GM12891 (cell line): ENCODE results near the gene VIPR1.
"Not testable (repeated sequence)": the region's sequence is repeated elsewhere in the genome, so short reads cannot be mapped to it uniquely, and the experiment has no call there.

Experiments
- POLR2A ChIP-seq: IDR thresholded peaks from 2 replicates; pipeline ENCODE4 v1.6.1; 2011; ENCODE audit warnings: low read depth, low read length, control low read depth
- POLR2AphosphoS5 ChIP-seq: IDR thresholded peaks from 2 replicates; pipeline ENCODE4 v1.6.1; 2011; ENCODE audit warnings: low read depth, low read length, control low read depth
- POU2F2 ChIP-seq: IDR thresholded peaks from 2 replicates; pipeline ENCODE4 v1.6.1; 2011; ENCODE audit warnings: low read depth, mild to moderate bottlenecking, control low read depth, low read length, moderate library complexity
- TAF1 ChIP-seq: IDR thresholded peaks from 2 replicates; pipeline ENCODE4 v1.6.1; 2011; ENCODE audit warnings: low read depth, low read length, control low read depth

DNA sequence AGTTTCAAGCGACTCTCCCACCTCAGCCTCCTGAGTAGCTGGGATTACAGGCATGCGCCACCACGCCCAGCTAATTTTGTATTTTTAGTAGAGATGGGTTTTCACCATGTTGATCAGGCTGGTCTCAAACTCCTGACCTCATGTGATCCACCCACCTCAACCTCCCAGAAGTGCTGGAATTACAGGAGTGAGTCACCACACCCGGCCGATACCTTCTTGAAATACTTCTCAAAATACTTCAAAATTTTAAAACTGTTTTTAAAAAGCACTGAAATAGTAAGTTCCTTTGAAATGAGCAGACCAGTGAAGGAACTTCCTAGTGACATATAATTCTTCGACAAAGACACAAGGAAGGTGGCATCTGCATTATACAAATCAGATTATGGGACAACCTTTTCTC is 54.4 kb downstream of the VIPR1 start:
- TF ChIP-seq POLR2A, POLR2AphosphoS5, TAF1, POU2F2: not testable (repeated sequence)
